ENCODE data around the gene PIP5K1C. TPM values are rescaled to one million over a fixed set of nuclear protein-coding genes. Genes with fewer than 3 reads are reported as not detected.

PIP5K1C gene
- total RNA-seq, 1 donor from 2014 or later: 75.7 TPM

GRCh38 chr19:3645067-3645396 lies 55.2 kb downstream of the PIP5K1C start:
- H3K9me3 Mint-ChIP-seq (ENCODE audit: unreplicated experiment): no peaks in the 10 kb centered on the region
- no peaks in the 10 kb centered on the region for H3K27me3 Mint-ChIP-seq (ENCODE audit: unreplicated experiment)
- H3K36me3 Mint-ChIP-seq (ENCODE audit: unreplicated experiment): peaks cover 7% of the 10 kb centered on the region
- no peak for DNase-seq (ENCODE audit: extremely low spot score, unreplicated experiment)
- H3K27ac Mint-ChIP-seq (ENCODE audit: unreplicated experiment): no peak overlapping the region
- no peak for TF ChIP-seq CTCF (IDR thresholded peaks at IDR 0.05)
- no peak overlapping the region for H3K4me3 Mint-ChIP-seq (ENCODE audit: unreplicated experiment)
- H3K4me1 Mint-ChIP-seq (ENCODE audit: unreplicated experiment): no peaks in the 10 kb centered on the region

- H3K9me3 Mint-ChIP-seq (ENCODE audit: unreplicated experiment): no peaks in the 10 kb centered on the region
- no peak overlapping the region for H3K27ac Mint-ChIP-seq (ENCODE audit: unreplicated experiment)
- DNase-seq (ENCODE audit: extremely low spot score, unreplicated experiment): no peak
- no peaks in the 10 kb centered on the region for H3K4me1 Mint-ChIP-seq (ENCODE audit: unreplicated experiment)
- peaks cover 11% of the 10 kb centered on the region for H3K36me3 Mint-ChIP-seq (ENCODE audit: unreplicated experiment)
- H3K27me3 Mint-ChIP-seq (ENCODE audit: unreplicated experiment): no peaks in the 10 kb centered on the region
- TF ChIP-seq CTCF (IDR thresholded peaks at IDR 0.05): no peak
- no peak overlapping the region for H3K4me3 Mint-ChIP-seq (ENCODE audit: unreplicated experiment)
These were observed 55.8 kb downstream of the PIP5K1C start for GRCh38 chr19:3644351-3645066.

GRCh38 chr19:3643674-3644313 lies 56.5 kb downstream of the PIP5K1C start:
- Mint-ChIP-seq H3K27me3 (ENCODE audit: unreplicated experiment) (no peaks in the 10 kb centered on the region), H3K4me1 (ENCODE audit: unreplicated experiment) (no peaks in the 10 kb centered on the region), H3K27ac (ENCODE audit: unreplicated experiment) (no peak overlapping the region), H3K9me3 (ENCODE audit: unreplicated experiment) (no peaks in the 10 kb centered on the region), H3K4me3 (ENCODE audit: unreplicated experiment) (no peak overlapping the region), H3K36me3 (ENCODE audit: unreplicated experiment) (peaks cover 15% of the 10 kb centered on the region)
- TF ChIP-seq CTCF (IDR thresholded peaks at IDR 0.05): no peak
- DNase-seq (ENCODE audit: extremely low spot score, unreplicated experiment): no peak

- H3K36me3 Mint-ChIP-seq (ENCODE audit: unreplicated experiment): peaks cover 19% of the 10 kb centered on the region
- no peaks in the 10 kb centered on the region for H3K27me3 Mint-ChIP-seq (ENCODE audit: unreplicated experiment)
- H3K27ac Mint-ChIP-seq (ENCODE audit: unreplicated experiment): no peak overlapping the region
- no peak overlapping the region for H3K4me3 Mint-ChIP-seq (ENCODE audit: unreplicated experiment)
- DNase-seq (ENCODE audit: extremely low spot score, unreplicated experiment): no peak
- H3K4me1 Mint-ChIP-seq (ENCODE audit: unreplicated experiment): no peaks in the 10 kb centered on the region
- no peak for TF ChIP-seq CTCF (IDR thresholded peaks at IDR 0.05)
- no peaks in the 10 kb centered on the region for H3K9me3 Mint-ChIP-seq (ENCODE audit: unreplicated experiment)
These were observed 57.1 kb downstream of the PIP5K1C start for GRCh38 chr19:3642987-3643673.

GRCh38 chr19:3642296-3642695 lies 58.0 kb downstream of the PIP5K1C start:
- TF ChIP-seq CTCF (IDR thresholded peaks at IDR 0.05): no peak
- no peak overlapping the region for H3K4me3 Mint-ChIP-seq (ENCODE audit: unreplicated experiment)
- DNase-seq (ENCODE audit: extremely low spot score, unreplicated experiment): no peak
- H3K9me3 Mint-ChIP-seq (ENCODE audit: unreplicated experiment): no peaks in the 10 kb centered on the region
- no peaks in the 10 kb centered on the region for H3K27me3 Mint-ChIP-seq (ENCODE audit: unreplicated experiment)
- H3K4me1 Mint-ChIP-seq (ENCODE audit: unreplicated experiment): no peaks in the 10 kb centered on the region
- peaks cover 19% of the 10 kb centered on the region for H3K36me3 Mint-ChIP-seq (ENCODE audit: unreplicated experiment)
- H3K27ac Mint-ChIP-seq (ENCODE audit: unreplicated experiment): no peak overlapping the region
